ENCODE results near the gene NR4A3.

The NR4A3 gene

GRCh38 chr9:99828054-99828416, 6.3 kb downstream of the NR4A3 start:
- Histone ChIP-seq H3K36me3 (replicated peaks; ENCODE audit: low read depth, low read length) (no peaks in the 10 kb centered on the region), H4K20me1 (ENCODE audit: insufficient read depth, low read length) (no peaks in the 10 kb centered on the region), H3K4me1 (ENCODE audit: low read length) (peaks cover 5% of the 10 kb centered on the region; the same call in 1 of the 2 replicates), H3K27ac (ENCODE audit: low read length) (no peak overlapping the region), H2AFZ (ENCODE audit: low read depth, low read length) (no peak overlapping the region), H3K4me3 (ENCODE audit: low read length) (no peak overlapping the region), H3K27me3 (ENCODE audit: low read depth, low read length) (peaks cover 14% of the 10 kb centered on the region), H3K79me2 (ENCODE audit: low read length) (no peaks in the 10 kb centered on the region), H3K9me3 (ENCODE audit: insufficient read depth, low read length) (no peaks in the 10 kb centered on the region), H3K4me2 (ENCODE audit: low read length) (no peak overlapping the region), H3K9ac (ENCODE audit: low read length) (no peak overlapping the region)
- TF ChIP-seq CTCF (IDR thresholded peaks at IDR 0.05; ENCODE audit: low read depth, low read length) = no peak
- TF ChIP-seq EZH2phosphoT487 (IDR thresholded peaks at IDR 0.05; ENCODE audit: low read depth) = no peak

- no peak overlapping the region for H3K4me2 ChIP-seq (ENCODE audit: low read length)
- no peak overlapping the region for H2AFZ ChIP-seq (ENCODE audit: low read depth, low read length)
- H3K79me2 ChIP-seq (ENCODE audit: low read length) = no peaks in the 10 kb centered on the region
- no peaks in the 10 kb centered on the region for H3K9me3 ChIP-seq (ENCODE audit: insufficient read depth, low read length)
- H4K20me1 ChIP-seq (ENCODE audit: insufficient read depth, low read length) = no peaks in the 10 kb centered on the region
- H3K36me3 ChIP-seq (replicated peaks; ENCODE audit: low read depth, low read length) = no peaks in the 10 kb centered on the region
- peaks cover 14% of the 10 kb centered on the region for H3K27me3 ChIP-seq (ENCODE audit: low read depth, low read length)
- H3K4me3 ChIP-seq (ENCODE audit: low read length) = no peak overlapping the region
- peaks cover 6% of the 10 kb centered on the region for H3K4me1 ChIP-seq (ENCODE audit: low read length)
- H3K27ac ChIP-seq (ENCODE audit: low read length) = no peak overlapping the region
- TF ChIP-seq EZH2phosphoT487 (IDR thresholded peaks at IDR 0.05; ENCODE audit: low read depth) (no peak), CTCF (IDR thresholded peaks at IDR 0.05; ENCODE audit: low read depth, low read length) (no peak)
- no peak overlapping the region for H3K9ac ChIP-seq (ENCODE audit: low read length)
Measured at GRCh38 chr9:99828417-99829176, 6.9 kb downstream of the NR4A3 start.

- Histone ChIP-seq H3K79me2 (ENCODE audit: low read length) (no peaks in the 10 kb centered on the region), H3K9ac (ENCODE audit: low read length) (no peak overlapping the region), H3K4me2 (ENCODE audit: low read length) (no peak overlapping the region), H3K4me1 (ENCODE audit: low read length) (peaks cover 5% of the 10 kb centered on the region), H3K27me3 (ENCODE audit: low read depth, low read length) (no peaks in the 10 kb centered on the region), H4K20me1 (ENCODE audit: insufficient read depth, low read length) (no peaks in the 10 kb centered on the region), H3K36me3 (replicated peaks; ENCODE audit: low read depth, low read length) (no peaks in the 10 kb centered on the region), H3K4me3 (ENCODE audit: low read length) (no peak overlapping the region), H3K27ac (ENCODE audit: low read length) (no peak overlapping the region), H2AFZ (ENCODE audit: low read depth, low read length) (no peak overlapping the region), H3K9me3 (ENCODE audit: insufficient read depth, low read length) (no peaks in the 10 kb centered on the region)
- no peak for TF ChIP-seq EZH2phosphoT487 (IDR thresholded peaks at IDR 0.05; ENCODE audit: low read depth)
- no peak for TF ChIP-seq CTCF (IDR thresholded peaks at IDR 0.05; ENCODE audit: low read depth, low read length)
Measured at GRCh38 chr9:99831857-99832557, 10.3 kb downstream of the NR4A3 start.

GRCh38 chr9:99832558-99832864, 10.8 kb downstream of the NR4A3 start:
- Histone ChIP-seq H3K9ac (ENCODE audit: low read length) (no peak overlapping the region), H3K4me3 (ENCODE audit: low read length) (no peak overlapping the region), H3K36me3 (replicated peaks; ENCODE audit: low read depth, low read length) (no peaks in the 10 kb centered on the region), H3K9me3 (ENCODE audit: insufficient read depth, low read length) (no peaks in the 10 kb centered on the region), H4K20me1 (ENCODE audit: insufficient read depth, low read length) (no peaks in the 10 kb centered on the region), H3K27ac (ENCODE audit: low read length) (no peak overlapping the region), H3K79me2 (ENCODE audit: low read length) (no peaks in the 10 kb centered on the region), H2AFZ (ENCODE audit: low read depth, low read length) (no peak overlapping the region), H3K27me3 (ENCODE audit: low read depth, low read length) (no peaks in the 10 kb centered on the region), H3K4me2 (ENCODE audit: low read length) (no peak overlapping the region), H3K4me1 (ENCODE audit: low read length) (peaks cover 5% of the 10 kb centered on the region)
- no peak for TF ChIP-seq CTCF (IDR thresholded peaks at IDR 0.05; ENCODE audit: low read depth, low read length)
- no peak for TF ChIP-seq EZH2phosphoT487 (IDR thresholded peaks at IDR 0.05; ENCODE audit: low read depth)

Measured in OCI-LY3 (cell line).